Measurements from ENCODE around the gene RBMY1E.
"Not testable (repeated sequence)": the region's sequence is repeated elsewhere in the genome, so short reads cannot be mapped to it uniquely, and the experiment has no call there.

Gene RBMY1E

GRCh38 chrY:21917932-21918331 is at the start of gene RBMY1E:
RBMY1E (minus strand) TSS chrY:21918032; CDS start chrY:21916054, 1,978 bp downstream.
- not testable (repeated sequence) for H3K27ac ChIP-seq

DNA sequence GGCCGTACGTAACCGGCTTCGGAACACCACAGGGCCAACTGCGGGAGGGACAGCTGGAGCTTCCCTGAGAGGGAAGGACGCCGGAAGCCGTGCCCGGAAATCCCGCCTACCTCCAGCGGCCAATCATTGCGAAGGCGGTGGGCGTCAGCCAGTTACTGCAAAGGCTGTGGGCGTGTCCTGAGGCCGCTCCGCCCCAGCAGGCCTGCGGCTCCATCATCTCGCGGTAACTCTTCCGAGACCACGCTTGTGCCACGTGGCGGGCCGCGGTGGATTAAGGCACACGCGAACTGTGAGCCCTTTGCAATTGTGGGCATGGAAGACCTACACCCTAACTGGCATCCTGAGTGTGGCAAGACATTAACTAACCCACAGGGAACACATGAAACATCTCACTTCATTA is 23.4 kb downstream of the RBMY1E start, which contains the start of gene RBMY1D:
Gene RBMY1D (minus strand): TSS at position 101 of the 400 bp plus-strand sequence. CDS start 2,013 bp downstream, outside the sequence.
- not testable (repeated sequence) for H3K27ac ChIP-seq

DNA sequence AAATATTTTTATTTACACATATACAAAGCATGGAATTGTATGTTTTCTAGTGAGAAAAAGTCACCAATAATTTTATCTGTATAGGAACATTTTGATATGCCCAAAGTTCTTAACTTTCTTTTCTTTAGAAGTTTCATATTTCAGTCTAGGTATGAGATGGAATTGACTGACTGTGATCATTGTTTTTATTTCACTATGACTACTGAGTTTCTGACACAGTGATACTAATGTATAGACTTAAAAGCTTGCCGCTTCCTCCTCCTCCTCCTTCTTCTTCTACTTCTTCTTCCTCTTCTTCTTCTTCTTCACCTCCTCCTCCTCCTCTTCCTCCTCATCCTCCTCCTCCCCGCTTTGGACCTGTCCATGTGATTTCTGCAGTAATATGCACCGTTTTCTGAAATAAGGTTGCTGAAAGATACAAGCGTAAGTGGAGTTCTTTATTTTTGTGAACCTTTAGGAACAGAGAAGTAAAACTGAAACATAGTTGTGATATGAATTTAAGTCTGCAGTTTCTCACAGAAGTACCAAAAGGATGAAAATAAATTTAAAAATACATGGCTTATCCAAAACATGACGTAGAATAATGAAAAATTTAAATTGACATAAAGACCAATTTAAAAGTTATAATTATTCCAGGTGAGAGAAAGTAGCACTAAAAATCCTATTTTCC is 48.3 kb downstream of the RBMY1E start:
- not testable (repeated sequence) for H3K27ac ChIP-seq

Measured in VCaP (cell line).